Activated T-cell treated with anti-CD3 and anti-CD28 coated beads, Interleukin-2, amount 50 U/mL, for 72 hours (primary cell): ENCODE results near the gene SPATA1. TPM values are rescaled to one million over a fixed set of nuclear protein-coding genes. Genes with fewer than 3 reads are reported as not detected.

Experiments used
- ATAC-seq, 2 donors: fragments of 150-1000 bp; cut with Tn5 transposase; replicated peaks in 1 of 2; 2 replicates each; pipeline ENCODE4 v1.10.0; 2021; ENCODE audit warnings: moderate library complexity in 2 of 2, mild to moderate bottlenecking in 1 of 2
- DNase-seq, 2 donors: peaks; one replicate each; pipeline ENCODE4 v3.0.0; 2021 to 2022; ENCODE audit warnings: mixed read lengths in 1 of 2
- H3K27ac Mint-ChIP-seq: one replicate; pipeline ENCODE4 v1.8.0; 2022; ENCODE audit warnings: mild to moderate bottlenecking, moderate library complexity, mixed read lengths
- H3K27me3 Mint-ChIP-seq: one replicate; pipeline ENCODE4 v1.8.0; 2022; ENCODE audit warnings: low read depth, mixed read lengths
- H3K36me3 Mint-ChIP-seq, 2 donors: one replicate each; pipeline ENCODE4 v1.8.0; 2022; ENCODE audit warnings: mixed read lengths in 2 of 2, mild to moderate bottlenecking in 1 of 2; ENCODE audit not compliant: insufficient read depth in 2 of 2
- H3K4me1 Mint-ChIP-seq: one replicate; pipeline ENCODE4 v1.8.0; 2022; ENCODE audit warnings: low read depth, mixed read lengths
- H3K4me3 Mint-ChIP-seq, 2 donors: one replicate each; pipeline ENCODE4 v1.8.0; 2022; ENCODE audit warnings: mild to moderate bottlenecking in 2 of 2, mixed read lengths in 2 of 2, moderate library complexity in 2 of 2
- H3K9me3 Mint-ChIP-seq, 2 donors: one replicate each; pipeline ENCODE4 v1.8.0; 2022; ENCODE audit warnings: mixed read lengths in 2 of 2
- total RNA-seq, 2 donors: library from RNA; stranded (reverse); gene quantifications; one replicate each; pipeline ENCODE4 v1.2.3, GENCODE V29; 2022

Gene SPATA1, protein sequence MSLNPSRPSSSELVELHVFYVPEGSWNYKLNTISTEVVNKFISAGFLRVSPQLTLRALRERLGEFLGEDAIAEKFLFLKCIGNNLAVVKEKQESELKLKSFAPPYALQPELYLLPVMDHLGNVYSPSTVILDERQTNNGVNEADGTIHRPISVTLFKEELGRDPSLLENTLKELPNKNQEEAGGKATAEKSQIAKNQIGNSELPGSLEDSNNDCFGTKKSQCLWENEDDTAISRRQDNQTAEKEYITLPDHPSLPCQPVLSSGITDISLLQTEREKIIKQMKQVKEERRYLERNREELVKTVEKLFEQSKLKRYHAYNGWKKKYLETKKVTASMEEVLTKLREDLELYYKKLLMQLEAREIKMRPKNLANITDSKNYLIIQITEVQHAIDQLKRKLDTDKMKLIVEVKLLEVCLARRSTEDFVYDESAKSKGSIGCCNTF
- 1 to 10 TPM; 2.3 to 2.9 TPM for total RNA-seq

DNA sequence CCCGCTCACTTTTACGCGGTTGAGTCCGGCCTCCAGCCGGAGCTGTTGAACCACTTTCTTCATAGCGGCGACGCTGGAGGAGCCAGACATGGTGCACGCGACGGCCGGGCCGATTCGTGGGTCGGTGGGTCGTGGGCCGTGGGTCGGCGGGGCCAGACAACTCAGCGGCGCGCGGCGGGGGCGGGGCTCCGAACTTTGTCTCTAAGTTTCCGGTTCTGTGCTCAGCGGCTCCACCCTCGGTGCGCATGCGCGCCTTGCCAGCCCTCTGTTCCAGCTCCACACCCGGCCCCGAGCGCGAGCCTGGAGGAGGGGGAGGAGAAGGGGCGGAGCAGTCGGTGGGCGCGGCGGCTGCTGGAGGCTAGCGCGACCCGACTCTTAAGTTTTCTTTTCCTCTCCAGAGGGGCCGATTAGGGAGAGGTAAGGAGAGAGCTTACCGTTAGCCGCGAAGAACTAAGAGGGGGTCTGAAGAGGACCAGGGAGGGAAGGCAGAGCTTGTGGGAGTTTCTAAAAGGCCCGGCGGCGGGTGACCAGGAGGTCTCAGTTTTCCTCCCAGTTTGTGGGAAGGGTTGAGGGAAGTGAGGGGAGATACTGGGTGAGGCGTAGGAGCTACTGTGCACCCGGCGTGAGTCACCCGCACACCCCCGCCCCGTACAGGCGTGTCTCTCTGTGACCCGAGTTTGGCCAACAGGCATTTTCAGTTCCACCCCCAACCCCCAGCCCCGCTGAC is at the start of gene SPATA1, which contains the start of gene GNG5:
Gene SPATA1 (plus strand): TSS at position 385 of the 727 bp plus-strand sequence. CDS start 9,974 bp downstream, outside the sequence.
Gene GNG5 (minus strand): TSS at position 580 of the 727 bp plus-strand sequence. CDS start 490 bp downstream, at position 90.
- ATAC-seq (peak; percentile 90), DNase-seq (peak; percentile 98)
- Mint-ChIP-seq H3K36me3 (peaks cover 11 to 15% of the 10 kb centered on the region in 2 donors), H3K4me1 (peaks cover 31% of the 10 kb centered on the region), H3K27me3 (no peaks in the 10 kb centered on the region), H3K9me3 (no peaks in the 10 kb centered on the region), H3K27ac (peak within 1 kb of the TSS; percentile 100), H3K4me3 (peak within 1 kb of the TSS; percentile 95 to 100)

DNA sequence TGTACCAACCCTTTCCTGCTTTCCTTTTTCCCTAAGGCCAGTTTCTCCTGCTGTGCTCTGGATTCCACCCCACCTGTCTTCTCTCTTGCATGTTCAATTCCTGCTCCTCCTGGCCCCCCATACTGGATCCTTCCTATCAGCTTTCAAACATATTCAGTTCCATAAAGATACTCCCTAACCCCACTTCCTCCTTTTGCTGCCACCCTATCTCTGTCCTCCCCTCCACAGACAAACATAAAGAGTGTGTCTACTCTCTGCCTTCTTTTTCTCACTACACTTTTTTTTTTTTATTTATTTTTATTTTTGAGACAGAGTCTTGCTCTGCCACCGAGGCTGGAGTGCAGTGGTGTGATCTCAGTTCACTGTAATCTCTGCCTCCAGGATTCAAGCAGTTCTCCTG is 44.1 kb upstream of the SPATA1 start:
- H3K4me3 Mint-ChIP-seq: no peak overlapping the region
- no peak for DNase-seq
- H3K4me1 Mint-ChIP-seq: no peaks in the 10 kb centered on the region
- no peaks in the 10 kb centered on the region for H3K9me3 Mint-ChIP-seq
- ATAC-seq: no peak
- H3K27ac Mint-ChIP-seq: no peak overlapping the region
- H3K27me3 Mint-ChIP-seq: peaks cover 35% of the 10 kb centered on the region
- no peaks in the 10 kb centered on the region for H3K36me3 Mint-ChIP-seq

DNA sequence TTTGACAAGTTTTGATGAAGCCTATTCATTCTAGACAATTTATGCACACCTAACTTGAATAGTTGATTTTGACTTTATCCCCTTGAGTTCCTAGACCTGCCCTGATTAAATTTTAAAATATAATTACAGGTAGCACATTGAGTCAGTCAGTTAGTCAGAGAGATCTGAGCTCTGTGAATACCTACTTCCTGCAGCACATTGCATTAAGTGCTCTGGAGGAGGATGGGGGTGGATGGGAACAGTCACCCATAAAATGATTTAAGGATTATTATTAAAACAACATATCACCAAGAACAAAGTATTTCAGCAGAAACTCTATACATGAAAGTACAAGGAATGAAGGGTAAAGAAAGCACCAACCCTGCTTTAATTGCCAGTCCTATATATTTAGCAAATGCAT is 38.9 kb upstream of the SPATA1 start:
- no peak overlapping the region for H3K4me3 Mint-ChIP-seq
- no peaks in the 10 kb centered on the region for H3K4me1 Mint-ChIP-seq
- H3K36me3 Mint-ChIP-seq: no peaks in the 10 kb centered on the region
- DNase-seq (no peak), ATAC-seq (no peak)
- no peaks in the 10 kb centered on the region for H3K9me3 Mint-ChIP-seq
- H3K27ac Mint-ChIP-seq: no peak overlapping the region
- peaks cover 43% of the 10 kb centered on the region for H3K27me3 Mint-ChIP-seq

DNA sequence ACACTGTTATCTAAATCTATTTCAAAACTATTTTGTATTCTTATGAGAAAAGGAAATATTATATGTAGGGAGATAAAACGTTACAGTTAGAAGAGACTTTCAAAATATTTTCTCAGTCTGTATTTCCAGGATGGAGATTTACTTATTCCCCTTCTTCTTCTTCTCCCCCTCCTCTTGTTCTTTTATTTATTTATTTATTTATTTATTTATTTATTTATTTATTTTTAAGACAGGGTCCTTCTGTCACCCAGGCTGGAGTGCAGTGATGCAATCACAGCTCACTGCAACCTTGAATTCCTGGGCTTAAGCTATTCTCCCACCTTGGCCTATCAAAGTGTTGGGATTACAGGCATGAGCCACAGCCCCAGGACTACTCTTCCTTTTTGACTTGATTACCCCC is 30.0 kb upstream of the SPATA1 start:
- ATAC-seq (no peak), DNase-seq (no peak)
- peaks cover 23% of the 10 kb centered on the region for H3K27me3 Mint-ChIP-seq
- no peak overlapping the region for H3K27ac Mint-ChIP-seq
- H3K4me1 Mint-ChIP-seq: peaks cover 23% of the 10 kb centered on the region
- no peak overlapping the region for H3K4me3 Mint-ChIP-seq
- peaks cover 11 to 14% of the 10 kb centered on the region in 2 donors for H3K9me3 Mint-ChIP-seq
- H3K36me3 Mint-ChIP-seq: peaks cover 14 to 21% of the 10 kb centered on the region in 2 donors

DNA sequence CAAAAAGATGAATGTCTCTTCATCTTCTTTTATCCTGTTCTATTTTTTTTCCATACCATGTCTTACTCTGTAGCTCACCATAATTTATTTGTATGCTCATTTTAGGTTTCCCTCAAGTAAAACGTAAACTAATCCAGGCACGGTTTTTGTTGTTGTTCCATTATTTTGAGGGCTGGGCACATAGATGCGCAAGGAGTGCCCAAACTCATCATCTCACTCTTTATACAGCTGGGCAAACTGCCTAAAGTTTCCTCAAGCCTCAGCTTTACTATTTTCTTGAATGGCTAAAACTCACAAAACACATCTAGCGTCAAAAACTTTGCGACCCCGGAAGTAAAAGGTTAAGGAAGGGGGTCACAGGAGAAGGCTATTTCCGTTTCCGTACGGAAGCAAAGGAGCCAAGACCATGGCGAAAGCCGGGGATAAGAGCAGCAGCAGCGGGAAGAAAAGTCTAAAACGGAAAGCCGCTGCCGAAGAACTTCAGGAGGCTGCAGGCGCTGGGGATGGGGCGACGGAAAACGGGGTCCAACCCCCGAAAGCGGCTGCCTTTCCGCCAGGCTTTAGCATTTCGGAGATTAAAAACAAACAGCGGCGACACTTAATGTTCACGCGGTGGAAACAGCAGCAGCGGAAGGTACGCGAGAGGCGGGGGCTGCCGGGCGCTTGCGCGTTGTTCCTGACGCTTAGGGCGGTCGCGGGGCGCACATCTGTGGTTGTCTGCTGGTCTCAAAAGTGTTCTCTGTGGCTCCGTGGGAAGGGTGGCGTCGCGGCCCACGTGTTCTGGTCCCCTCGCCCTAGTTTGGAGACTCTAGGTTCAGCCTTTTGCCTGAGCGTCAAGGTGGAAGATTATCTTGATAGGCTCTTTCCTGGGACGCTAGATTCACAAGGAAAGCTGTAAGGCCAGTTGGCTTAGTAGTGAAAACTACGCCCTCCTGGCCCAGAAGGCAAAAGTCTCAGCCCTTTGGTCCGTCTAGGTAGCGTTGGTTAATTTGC is 27.0 kb upstream of the SPATA1 start, which contains the start of gene RPF1:
Gene RPF1 (plus strand): TSS at position 391 of the 993 bp plus-strand sequence. CDS start 16 bp downstream, at position 407.
- peaks cover 11 to 14% of the 10 kb centered on the region in 2 donors for H3K9me3 Mint-ChIP-seq
- ATAC-seq: peak; percentile 97
- peaks cover 18 to 35% of the 10 kb centered on the region in 2 donors for H3K36me3 Mint-ChIP-seq
- peaks cover 39% of the 10 kb centered on the region for H3K4me1 Mint-ChIP-seq
- peak within 1 kb of the TSS; percentile 99 for H3K4me3 Mint-ChIP-seq
- H3K27me3 Mint-ChIP-seq: peaks cover 23% of the 10 kb centered on the region
- H3K27ac Mint-ChIP-seq: peak within 1 kb of the TSS; percentile 99
- peak; percentile 79 to 85 for DNase-seq

DNA sequence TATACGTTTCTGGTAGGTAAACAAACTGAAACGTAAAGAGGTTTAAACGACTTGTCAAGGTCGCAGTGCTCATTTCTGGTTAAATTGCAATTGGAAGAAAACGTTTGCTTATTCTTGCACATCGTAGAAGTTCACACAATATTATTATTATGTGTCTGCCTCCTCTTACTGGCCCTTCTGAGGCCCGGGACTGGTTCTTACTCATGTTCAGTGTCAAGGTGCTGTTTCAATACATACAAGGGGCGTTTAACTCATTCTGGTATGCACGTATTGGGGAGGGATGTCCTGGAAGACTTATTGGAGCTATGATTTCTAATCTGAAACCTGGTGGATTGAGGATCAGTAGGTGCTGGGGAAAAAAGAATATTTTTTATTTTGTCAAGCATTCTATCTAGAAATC is 26.2 kb upstream of the SPATA1 start:
- peak overlapping the region; percentile 99 for H3K4me3 Mint-ChIP-seq
- DNase-seq: no peak
- peak overlapping the region; percentile 99 for H3K27ac Mint-ChIP-seq
- ATAC-seq: peak in 1 of 2 donors; percentile 38
- H3K27me3 Mint-ChIP-seq: peaks cover 18% of the 10 kb centered on the region
- H3K9me3 Mint-ChIP-seq: peaks cover 11 to 14% of the 10 kb centered on the region in 2 donors
- H3K4me1 Mint-ChIP-seq: peaks cover 39% of the 10 kb centered on the region
- peaks cover 18 to 35% of the 10 kb centered on the region in 2 donors for H3K36me3 Mint-ChIP-seq

DNA sequence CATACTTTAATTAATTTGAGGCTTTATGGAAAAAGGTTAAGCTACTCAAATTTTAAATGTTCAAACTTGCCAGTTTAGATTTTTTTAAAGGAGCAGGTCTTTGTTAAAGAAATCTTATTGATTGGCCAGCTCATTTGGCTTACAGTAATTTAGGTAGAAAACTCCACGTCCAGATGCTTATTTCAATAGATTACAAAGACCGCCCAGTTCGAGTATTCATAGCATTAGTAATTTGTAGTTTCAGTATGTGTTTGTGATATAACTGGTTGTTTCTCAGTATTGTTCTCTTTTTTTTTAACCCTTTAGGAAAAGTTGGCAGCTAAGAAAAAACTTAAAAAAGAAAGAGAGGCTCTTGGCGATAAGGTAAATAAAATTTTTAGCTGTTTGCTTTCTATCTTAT is 25.5 kb upstream of the SPATA1 start:
- peaks cover 14% of the 10 kb centered on the region for H3K27me3 Mint-ChIP-seq
- DNase-seq (no peak), ATAC-seq (no peak)
- H3K9me3 Mint-ChIP-seq: peaks cover 11 to 14% of the 10 kb centered on the region in 2 donors
- peaks cover 18 to 37% of the 10 kb centered on the region in 2 donors for H3K36me3 Mint-ChIP-seq
- peak overlapping the region; percentile 83 to 99 for H3K4me3 Mint-ChIP-seq
- peaks cover 41% of the 10 kb centered on the region for H3K4me1 Mint-ChIP-seq
- no peak overlapping the region for H3K27ac Mint-ChIP-seq

DNA sequence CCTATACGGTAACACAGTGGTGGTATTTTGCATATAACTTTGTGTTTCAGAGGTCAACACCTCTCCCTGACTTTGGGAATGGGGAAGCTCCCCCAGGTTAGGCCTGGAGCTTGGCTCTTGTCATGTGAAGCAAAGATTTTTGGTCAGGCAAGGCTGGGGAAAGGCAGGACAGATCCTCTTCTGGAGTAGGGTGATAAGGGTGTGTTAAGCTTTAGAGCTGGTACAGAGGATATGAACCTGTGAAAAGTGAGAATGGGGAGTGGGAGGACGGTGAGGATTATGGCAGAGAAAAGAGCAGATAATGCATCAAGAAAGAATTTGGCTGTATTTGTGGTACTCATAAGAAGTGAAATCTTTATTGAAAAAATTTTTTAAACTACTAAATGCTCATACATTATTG is 24.9 kb upstream of the SPATA1 start:
- DNase-seq: no peak
- Mint-ChIP-seq H3K36me3 (peaks cover 23 to 43% of the 10 kb centered on the region in 2 donors), H3K9me3 (peaks cover 15 to 19% of the 10 kb centered on the region in 2 donors), H3K27me3 (peaks cover 11% of the 10 kb centered on the region), H3K4me3 (peak overlapping the region; percentile 63 to 65), H3K4me1 (peaks cover 48% of the 10 kb centered on the region), H3K27ac (peak overlapping the region; percentile 46)
- ATAC-seq: no peak

DNA sequence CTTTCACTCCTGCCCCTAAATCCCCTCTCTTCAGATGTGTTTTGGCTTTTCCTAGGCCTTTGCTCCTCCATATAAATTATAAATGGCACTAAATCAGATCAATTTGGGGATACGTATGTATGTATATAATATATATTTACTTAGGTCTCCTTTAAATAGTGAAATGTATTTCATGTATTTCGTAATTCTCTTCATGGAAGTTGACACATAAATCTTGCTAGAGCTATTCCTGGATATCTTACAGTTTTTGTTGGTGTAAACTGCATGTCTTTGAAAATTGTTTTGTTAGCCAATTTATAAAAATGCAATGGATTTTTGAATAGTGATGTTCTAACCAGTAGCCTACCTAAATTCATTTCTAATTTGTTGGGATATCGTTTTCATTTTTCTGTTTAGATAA is 18.1 kb upstream of the SPATA1 start:
- H3K36me3 Mint-ChIP-seq: peaks cover 19 to 47% of the 10 kb centered on the region in 2 donors
- no peak for DNase-seq
- ATAC-seq: no peak
- H3K9me3 Mint-ChIP-seq: peaks cover 4% of the 10 kb centered on the region in 2 donors
- peaks cover 23% of the 10 kb centered on the region for H3K4me1 Mint-ChIP-seq
- H3K4me3 Mint-ChIP-seq: no peak overlapping the region
- no peaks in the 10 kb centered on the region for H3K27me3 Mint-ChIP-seq
- no peak overlapping the region for H3K27ac Mint-ChIP-seq

DNA sequence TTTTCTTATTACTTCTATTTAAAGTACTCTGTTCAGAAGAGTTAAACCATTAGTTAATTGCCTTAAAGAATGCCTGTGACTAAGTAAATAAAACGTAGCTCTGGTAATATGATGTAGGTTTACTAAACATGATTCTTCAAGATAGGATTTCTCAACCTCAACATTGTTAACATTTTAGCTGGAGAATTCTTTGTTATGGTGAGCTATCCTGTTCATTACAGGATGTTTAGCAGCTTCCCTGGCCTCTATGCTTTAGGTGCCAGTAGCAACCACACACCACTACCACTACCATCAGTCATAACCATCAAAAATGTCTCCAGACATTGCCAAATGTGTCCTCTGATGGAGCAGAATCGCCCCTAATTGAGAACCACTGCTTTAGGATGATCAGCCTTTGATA is 16.4 kb upstream of the SPATA1 start:
- DNase-seq (no peak), ATAC-seq (no peak)
- H3K27ac Mint-ChIP-seq: no peak overlapping the region
- peaks cover 23% of the 10 kb centered on the region for H3K4me1 Mint-ChIP-seq
- H3K27me3 Mint-ChIP-seq: no peaks in the 10 kb centered on the region
- no peak overlapping the region for H3K4me3 Mint-ChIP-seq
- peaks cover 17 to 38% of the 10 kb centered on the region in 2 donors for H3K36me3 Mint-ChIP-seq
- H3K9me3 Mint-ChIP-seq: peaks cover 4% of the 10 kb centered on the region in 2 donors

DNA sequence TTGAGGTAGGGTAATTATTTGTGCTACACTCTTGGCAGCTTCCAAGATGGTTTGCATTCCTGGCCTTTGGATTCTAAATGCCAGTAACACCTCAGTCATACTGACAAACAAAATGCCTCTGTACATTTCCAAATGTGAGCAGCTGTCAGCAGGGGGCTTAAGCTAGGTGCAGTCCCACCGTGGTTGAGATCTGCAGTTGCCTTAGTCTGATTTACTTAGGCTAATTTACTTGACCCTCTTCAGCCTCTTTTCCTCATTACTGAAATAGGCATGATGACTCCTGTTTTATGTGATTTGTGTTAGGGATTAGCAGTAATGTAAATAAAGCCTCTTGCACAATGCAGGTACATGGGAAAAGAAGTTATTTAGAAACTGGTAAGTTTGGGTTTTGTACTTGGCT is 13.5 kb upstream of the SPATA1 start:
- H3K4me3 Mint-ChIP-seq: no peak overlapping the region
- no peaks in the 10 kb centered on the region for H3K9me3 Mint-ChIP-seq
- H3K27me3 Mint-ChIP-seq: no peaks in the 10 kb centered on the region
- H3K27ac Mint-ChIP-seq: peak overlapping the region; percentile 50
- ATAC-seq (no peak), DNase-seq (no peak)
- peaks cover 13% of the 10 kb centered on the region for H3K4me1 Mint-ChIP-seq
- peaks cover 10 to 36% of the 10 kb centered on the region in 2 donors for H3K36me3 Mint-ChIP-seq

DNA sequence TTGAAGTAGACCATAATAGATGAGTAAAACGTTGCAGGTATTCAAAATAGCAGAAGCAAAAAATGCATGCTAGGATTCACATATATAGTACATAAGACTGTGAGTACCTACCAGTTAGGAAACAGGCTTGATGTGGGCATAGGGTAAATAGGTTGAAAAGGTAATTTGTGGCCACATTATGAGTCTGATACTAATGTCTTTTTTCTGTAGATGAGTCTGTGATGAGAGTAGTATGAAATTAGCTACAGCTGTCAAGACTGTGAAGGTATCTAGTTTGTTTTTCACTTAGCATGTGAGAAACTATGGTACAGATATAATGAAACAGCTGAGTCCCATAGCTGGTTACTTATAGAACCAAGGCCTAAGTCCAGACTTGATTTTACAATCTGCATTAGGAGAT is 12.4 kb upstream of the SPATA1 start:
- no peak overlapping the region for H3K4me3 Mint-ChIP-seq
- H3K27me3 Mint-ChIP-seq: no peaks in the 10 kb centered on the region
- H3K36me3 Mint-ChIP-seq: peaks cover 10 to 45% of the 10 kb centered on the region in 2 donors
- H3K27ac Mint-ChIP-seq: peak overlapping the region; percentile 93
- H3K9me3 Mint-ChIP-seq: no peaks in the 10 kb centered on the region
- DNase-seq (no peak), ATAC-seq (peak; percentile 57 to 87)
- peaks cover 18% of the 10 kb centered on the region for H3K4me1 Mint-ChIP-seq
